HG02759 (cell line): ENCODE data around the gene TBC1D10A.

Source experiments
- ATAC-seq: cut with Tn5 transposase; IDR thresholded peaks from one replicate; pipeline ENCODE4 v1.9.1; 2021; ENCODE audit warnings: mild to moderate bottlenecking, moderate library complexity; ENCODE audit not compliant: unreplicated experiment

Gene TBC1D10A

GRCh38 chr22:30326706-30327362 is at the start of gene TBC1D10A:
Gene TBC1D10A (minus strand): TSS chr22:30326941. CDS start chr22:30326881, 60 bp downstream.
- peak; percentile 88 for ATAC-seq

- ATAC-seq, result no peak
Measured at GRCh38 chr22:30375312-30375849, 48.6 kb upstream of the TBC1D10A start.

GRCh38 chr22:30373331-30374325 is 46.9 kb upstream of the TBC1D10A start:
- ATAC-seq, result no peak

GRCh38 chr22:30372915-30373314 is 46.2 kb upstream of the TBC1D10A start:
- no peak for ATAC-seq

GRCh38 chr22:30371981-30372380 is 45.2 kb upstream of the TBC1D10A start:
- ATAC-seq, result no peak

- no peak for ATAC-seq
Measured at GRCh38 chr22:30371321-30371720, 44.6 kb upstream of the TBC1D10A start.

- ATAC-seq, result no peak
Measured at GRCh38 chr22:30370641-30371230, 44.0 kb upstream of the TBC1D10A start.

GRCh38 chr22:30368420-30368819 is 41.7 kb upstream of the TBC1D10A start:
- ATAC-seq, result no peak

GRCh38 chr22:30365891-30366290 is 39.1 kb upstream of the TBC1D10A start:
- no peak for ATAC-seq

- no peak for ATAC-seq
Measured at GRCh38 chr22:30362651-30363281, 36.0 kb upstream of the TBC1D10A start.

- no peak for ATAC-seq
Measured at GRCh38 chr22:30361916-30362650, 35.3 kb upstream of the TBC1D10A start.

GRCh38 chr22:30358541-30358940 is 31.8 kb upstream of the TBC1D10A start:
- ATAC-seq, result no peak

GRCh38 chr22:30357650-30358215 is 31.0 kb upstream of the TBC1D10A start:
- no peak for ATAC-seq

GRCh38 chr22:30357236-30357570 is 30.5 kb upstream of the TBC1D10A start:
- ATAC-seq, result no peak

- ATAC-seq, result peak; percentile 95
Measured at GRCh38 chr22:30356449-30357235, 29.9 kb upstream of the TBC1D10A start, which contains the start of the genes CCDC157 and SF3A1. Gene CCDC157 (plus strand): TSS chr22:30357007. CDS start chr22:30366001, 8,994 bp downstream. Gene SF3A1 (minus strand): TSS chr22:30356894. CDS start chr22:30356792, 102 bp downstream.

- no peak for ATAC-seq
Measured at GRCh38 chr22:30354644-30355043, 27.9 kb upstream of the TBC1D10A start.

- ATAC-seq, result no peak
Measured at GRCh38 chr22:30351226-30351625, 24.5 kb upstream of the TBC1D10A start.

- ATAC-seq, result no peak
Measured at GRCh38 chr22:30348809-30349208, 22.1 kb upstream of the TBC1D10A start.

- no peak for ATAC-seq
Measured at GRCh38 chr22:30348404-30348803, 21.7 kb upstream of the TBC1D10A start.
